Limb (tissue), 2 donors: ENCODE data around the gene ZNF285.
A peak's percentile ranks its signal among the peaks of the same experiment; 100 is the strongest.
"Not testable (repeated sequence)": the region's sequence is repeated elsewhere in the genome, so short reads cannot be mapped to it uniquely, and the experiment has no call there.

Source experiments
- DNase-seq, 2 donors: peaks; one replicate each; pipeline ENCODE4 v3.0.0-alpha.2; 2016; ENCODE audit errors: extremely low spot score in 2 of 2

Gene ZNF285

GRCh38 chr19:44401139-44402115, at the start of gene ZNF285:
Gene ZNF285, minus strand, starts transcription at chr19:44401608. Its CDS starts 4,395 bp downstream, at chr19:44397213.
- peak; percentile 94 to 99 for DNase-seq

GRCh38 chr19:44447916-44448674, 46.7 kb upstream of the ZNF285 start, which contains the start of gene ZNF229:
Gene ZNF229, minus strand, starts transcription at chr19:44448472. Its CDS starts 5,625 bp downstream, at chr19:44442847.
- peak; percentile 90 to 94 for DNase-seq

DNA sequence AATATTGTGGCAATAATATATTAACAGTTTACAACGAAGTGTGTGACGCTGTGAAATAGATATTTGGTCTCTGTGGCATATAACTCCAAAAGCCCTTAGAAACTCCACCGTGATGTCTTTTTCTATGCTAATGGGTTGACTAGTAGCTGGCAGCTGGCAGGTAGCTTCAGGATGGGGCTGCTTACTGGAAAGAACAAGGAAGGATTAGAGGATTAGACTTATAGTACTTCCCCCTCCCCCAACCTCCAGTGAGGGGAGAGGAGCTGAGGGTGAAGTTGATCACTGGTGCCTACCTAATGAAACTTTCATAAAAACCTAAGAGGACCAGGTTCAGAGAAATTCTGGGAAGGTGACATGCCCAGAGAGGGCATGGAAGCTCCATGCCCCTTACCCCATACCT, 37.0 kb upstream of the ZNF285 start:
- no peak for DNase-seq

DNA sequence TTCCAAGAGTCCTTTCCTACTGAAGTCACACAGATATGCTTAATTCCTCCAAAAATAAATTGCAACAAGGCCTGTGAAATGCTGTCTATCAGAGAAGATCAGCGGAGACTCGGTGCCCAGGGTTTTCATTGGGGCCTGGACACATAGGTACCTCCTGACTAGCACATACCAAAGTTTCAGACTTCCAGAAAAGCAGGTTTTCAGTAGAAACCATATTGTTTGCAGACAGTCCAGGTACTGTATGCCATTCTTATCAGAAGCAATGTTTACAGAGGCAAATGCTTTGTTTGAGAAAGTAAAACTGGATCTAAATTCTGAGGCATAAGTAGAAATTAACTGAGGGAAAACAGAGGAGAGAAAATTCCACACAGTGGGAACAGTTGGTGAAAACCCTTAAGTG, 34.0 kb upstream of the ZNF285 start:
- no peak for DNase-seq

DNA sequence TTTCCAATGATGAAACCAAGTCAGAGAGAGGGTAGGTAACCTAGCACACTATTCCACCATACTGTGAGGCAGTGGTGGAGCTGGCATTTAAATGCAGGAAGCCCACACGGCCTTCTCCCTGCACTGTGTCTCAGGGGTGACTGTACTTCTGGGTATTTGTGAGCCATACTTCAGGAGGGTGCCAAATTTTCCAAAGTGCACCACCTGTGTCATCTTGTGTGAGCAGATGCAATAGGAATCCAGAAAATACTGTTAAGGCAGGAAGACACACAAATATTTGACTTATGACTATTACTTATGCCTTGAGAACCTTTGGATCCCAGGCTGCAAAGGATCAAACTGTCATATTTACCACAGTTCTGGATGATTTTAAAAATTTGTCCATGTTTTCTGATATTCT, 29.5 kb upstream of the ZNF285 start:
- no peak for DNase-seq

DNA sequence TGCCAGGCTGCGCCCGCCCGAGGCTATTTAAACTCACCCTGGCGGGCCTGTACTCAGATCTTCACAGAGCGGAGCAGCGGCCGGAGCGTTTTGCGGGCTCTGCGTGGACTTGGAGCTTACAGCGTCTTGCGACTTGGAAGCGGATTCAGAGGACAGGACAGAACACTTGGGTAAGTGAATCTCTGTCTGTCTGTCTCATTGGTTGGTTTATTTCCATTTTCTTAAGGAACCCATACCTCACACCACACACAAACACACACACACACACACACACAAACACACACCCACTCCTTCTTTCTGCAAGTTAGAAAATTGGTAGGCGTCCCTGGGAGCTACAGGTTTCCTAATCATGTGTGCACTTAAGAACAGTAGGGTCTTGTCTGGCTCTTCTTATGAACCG, 14.1 kb upstream of the ZNF285 start:
- not testable (repeated sequence) for DNase-seq

DNA sequence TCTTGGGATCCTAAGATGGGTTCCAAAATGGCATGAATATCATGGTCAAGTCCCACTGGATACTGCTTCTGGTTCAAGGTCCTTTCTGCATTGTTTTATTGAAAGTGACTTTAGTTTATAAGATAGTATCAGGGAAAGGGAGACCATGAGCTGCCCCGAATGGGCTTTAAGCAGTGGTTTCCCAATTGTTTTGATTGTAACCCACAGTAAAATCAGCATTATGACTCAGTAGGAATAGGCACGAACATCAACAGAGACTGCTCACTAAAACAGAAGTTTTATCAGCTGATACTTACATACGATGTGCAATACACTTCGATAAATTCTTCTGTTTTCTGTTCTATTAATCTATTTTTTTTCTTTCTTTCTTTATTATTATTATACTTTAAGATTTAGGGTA, 12.1 kb downstream of the ZNF285 start:
- not testable (repeated sequence) for DNase-seq

GRCh38 chr19:44374789-44375188, 26.6 kb downstream of the ZNF285 start:
- DNase-seq = no peak

GRCh38 chr19:44371815-44372480, 29.5 kb downstream of the ZNF285 start:
- DNase-seq = no peak

DNA sequence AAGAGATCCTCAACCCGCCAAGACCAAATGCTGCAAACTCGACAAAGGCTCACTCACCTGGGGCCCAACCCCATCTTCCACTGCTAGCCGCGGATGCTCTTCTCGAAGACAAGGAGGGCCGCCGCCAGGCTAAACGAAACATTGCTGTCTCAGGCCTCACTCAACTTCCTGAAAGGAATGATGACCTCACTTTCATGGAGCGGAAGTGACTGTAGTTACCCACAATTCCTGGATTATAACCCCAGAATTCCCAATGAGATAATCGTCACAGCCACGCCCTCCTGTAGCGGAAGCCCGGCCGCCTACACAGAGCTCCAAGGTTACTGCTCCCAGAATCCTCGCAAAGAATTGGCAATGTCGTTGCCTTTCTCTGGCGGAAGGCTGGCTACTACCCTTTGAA, 34.4 kb downstream of the ZNF285 start:
- DNase-seq = no peak

DNA sequence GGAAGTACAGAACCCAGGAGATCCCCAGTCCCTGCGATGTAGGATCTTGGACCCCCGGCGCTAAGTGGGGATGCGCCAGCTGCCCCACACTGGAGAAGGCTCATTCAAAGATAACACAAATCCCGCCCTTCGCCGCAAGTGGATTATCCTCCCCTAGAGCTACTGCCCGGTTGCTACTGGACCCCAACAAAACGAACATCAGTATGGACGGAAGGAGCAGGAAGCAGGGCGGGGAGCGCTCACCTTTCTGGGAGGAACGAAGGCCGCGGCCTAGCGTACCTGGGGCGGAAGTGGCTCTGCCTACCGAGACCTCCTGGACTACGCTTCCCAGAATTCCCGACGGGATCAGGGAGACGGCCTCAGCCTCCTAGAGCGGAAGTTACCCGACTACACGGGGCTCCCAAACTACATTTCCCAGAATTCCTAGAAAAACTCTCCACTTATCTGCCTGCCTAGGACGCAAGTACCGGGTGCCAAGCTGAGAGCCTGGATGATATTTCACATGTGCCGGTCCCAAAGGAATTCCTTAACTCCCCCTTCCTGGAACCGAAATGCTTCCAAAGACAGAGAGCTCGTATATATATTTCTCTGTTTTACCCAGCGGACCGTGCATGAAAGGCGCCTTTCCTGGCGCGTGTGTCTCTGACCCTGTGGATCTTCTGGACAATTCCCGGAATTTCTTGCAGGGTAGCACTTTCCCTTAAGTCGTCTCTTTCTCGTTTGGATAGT, 44.9 kb downstream of the ZNF285 start, which contains the start of gene ZNF112:
TSS of gene ZNF112 (minus strand) at position 298 of the 729 bp plus-strand sequence. CDS start 16,141 bp downstream, outside the sequence.
- peak; percentile 89 to 95 for DNase-seq

- no peak for DNase-seq
Measured at GRCh38 chr19:44346556-44346955, 54.9 kb downstream of the ZNF285 start.

DNA sequence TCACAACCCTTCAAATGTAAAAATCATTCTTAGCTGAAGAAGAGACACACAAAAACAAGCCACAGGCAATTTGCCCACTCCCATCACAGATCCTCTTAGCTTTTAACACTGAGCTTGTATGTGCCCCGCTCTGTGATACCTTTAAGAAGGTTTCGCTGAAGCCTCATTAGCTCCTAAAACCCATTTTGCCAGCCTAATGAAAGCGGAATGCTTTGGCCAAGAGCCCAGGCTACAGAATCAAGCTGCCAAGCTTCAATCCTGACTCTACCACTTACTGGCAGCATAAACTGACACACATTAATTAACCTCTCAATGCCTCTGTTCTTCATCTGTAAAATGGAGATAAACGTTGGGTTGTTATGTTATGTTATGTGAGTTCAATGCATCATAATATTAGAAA, 55.4 kb downstream of the ZNF285 start:
- no peak for DNase-seq

DNA sequence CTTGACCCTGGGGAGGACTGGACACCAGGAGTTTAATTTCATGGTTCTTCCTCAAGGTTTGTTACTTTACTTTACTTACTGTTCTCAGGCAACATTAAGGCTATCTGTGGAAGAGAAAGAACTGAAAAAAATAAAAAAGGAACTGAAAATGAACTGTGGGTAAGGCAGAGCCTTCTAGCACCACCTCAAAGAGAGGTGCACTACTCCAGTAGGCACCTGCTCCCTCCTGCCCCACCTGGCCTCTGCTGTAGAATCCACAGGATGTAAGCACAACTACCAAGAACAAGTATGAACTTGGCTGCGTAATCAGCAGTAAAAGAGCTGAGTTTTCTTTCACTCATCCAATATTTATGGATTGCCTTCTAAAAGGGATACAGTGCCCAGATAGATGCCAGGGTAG, 57.2 kb downstream of the ZNF285 start:
- DNase-seq = no peak

DNA sequence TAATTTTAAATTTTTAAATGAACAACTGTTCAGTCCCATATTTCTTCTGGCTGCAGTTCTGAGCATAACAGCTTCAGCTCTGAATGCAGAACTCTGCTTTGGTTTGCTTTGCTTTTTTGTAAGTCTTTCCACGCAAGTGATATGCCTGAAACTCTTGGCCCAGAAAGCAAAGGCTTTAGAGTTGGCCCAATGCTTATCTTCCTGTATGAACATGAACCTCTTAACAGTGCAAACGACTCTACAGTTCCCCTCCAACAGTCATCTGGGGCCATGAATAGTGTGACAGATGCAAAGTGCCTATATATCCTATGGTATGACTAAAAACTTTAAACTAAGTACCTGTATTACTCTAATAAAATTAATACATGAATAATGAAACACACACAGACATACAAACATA, 59.6 kb downstream of the ZNF285 start:
- no peak for DNase-seq

DNA sequence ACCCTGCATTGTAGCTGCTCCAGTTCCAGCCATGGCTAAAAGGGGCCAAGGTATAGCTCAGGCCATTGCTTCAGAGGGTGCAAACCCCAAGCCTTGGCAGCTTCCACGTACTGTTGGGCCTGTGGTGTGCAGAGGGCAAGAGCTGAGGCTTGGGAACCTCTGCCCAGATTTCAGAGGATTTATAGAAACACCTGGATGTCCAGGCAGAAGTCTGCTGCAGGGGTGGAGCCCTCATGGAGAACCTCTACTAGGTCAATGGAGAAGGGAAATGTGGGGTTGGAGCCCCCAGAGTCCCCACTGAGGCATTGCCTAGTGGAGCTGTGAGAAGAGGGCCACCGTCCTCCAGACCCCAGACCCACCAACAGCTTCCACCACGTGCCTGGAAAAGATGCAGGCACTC, 66.8 kb downstream of the ZNF285 start:
- not testable (repeated sequence) for DNase-seq
